ENCODE results near the gene BRD4. TPM values are rescaled to one million over a fixed set of nuclear protein-coding genes. Genes with fewer than 3 reads are reported as not detected.

The BRD4 gene
- total and polyA plus RNA-seq, 8 donors = 10.6 to 113 (median 20.5) TPM

GRCh38 chr19:15263361-15263985, 68.9 kb downstream of the BRD4 start:
- peak overlapping the region in 4 of 5 donors; percentile 79 to 90 (median 84) for H3K27ac ChIP-seq
- intact Hi-C loops (cut with DNase I; ENCODE audit: low total_unique reads) = loop anchor here (10.0 kb wide), 1 partner anchor 61 kb away; no protein-coding TSS in a partner anchor
- no peaks in the 10 kb centered on the region for H3K27me3 ChIP-seq
- no peak for DNase-seq
- H3K36me3 ChIP-seq = peaks cover 70 to 100% (median 92%) of the 10 kb centered on the region in 4 donors
- TF ChIP-seq EP300 (IDR thresholded peaks at IDR 0.05) = no peak
- no peak for TF ChIP-seq POLR2AphosphoS5 (IDR thresholded peaks at IDR 0.05)
- TF ChIP-seq CTCF (IDR thresholded peaks at IDR 0.05) = no peak
- no peak for TF ChIP-seq POLR2A (IDR thresholded peaks at IDR 0.05)
- peaks cover 37 to 60% (median 53%) of the 10 kb centered on the region in 4 donors for H3K4me1 ChIP-seq
- H3K4me3 ChIP-seq = no peak overlapping the region
- no peaks in the 10 kb centered on the region for H3K9me3 ChIP-seq
- 74 to 85% (median 80%) methylated on average over 9 to 13 of the region's 13 CpGs for WGBS, 5 donors

DNA sequence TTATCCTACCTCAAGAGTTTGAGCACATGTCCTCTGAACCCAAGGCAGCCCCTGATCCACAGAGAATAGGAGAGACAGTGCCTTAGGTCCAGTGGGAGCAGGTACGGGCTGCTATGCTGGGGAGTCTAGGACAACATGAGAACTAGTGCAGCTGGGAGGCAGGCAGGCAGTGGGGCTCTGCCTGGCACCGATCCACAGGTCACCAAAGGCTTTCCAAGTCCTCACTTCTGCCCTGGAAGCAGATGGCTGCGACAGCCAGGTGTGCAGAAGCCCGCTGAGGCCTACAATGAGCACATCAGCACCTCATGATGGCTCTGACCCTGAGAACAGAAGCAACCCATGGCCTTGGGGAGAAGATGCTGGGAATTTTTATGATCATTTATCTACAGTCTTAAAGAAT, 70.3 kb downstream of the BRD4 start:
- no peak for DNase-seq
- Histone ChIP-seq H3K27ac (no peak overlapping the region), H3K9me3 (no peaks in the 10 kb centered on the region), H3K4me1 (peaks cover 28 to 45% (median 38%) of the 10 kb centered on the region in 4 donors), H3K27me3 (no peaks in the 10 kb centered on the region), H3K4me3 (no peak overlapping the region), H3K36me3 (peaks cover 83 to 100% (median 97%) of the 10 kb centered on the region in 4 donors)
- intact Hi-C loops (cut with DNase I; ENCODE audit: low total_unique reads) = loop anchor here (10.0 kb wide), 1 partner anchor 63 kb away; no protein-coding TSS in a partner anchor
- WGBS, 5 donors = 83 to 91% (median 85%) methylated on average over 3 to 4 of the region's 4 CpGs
- TF ChIP-seq EP300 (IDR thresholded peaks at IDR 0.05) = no peak
- no peak for TF ChIP-seq POLR2AphosphoS5 (IDR thresholded peaks at IDR 0.05)
- no peak for TF ChIP-seq POLR2A (IDR thresholded peaks at IDR 0.05)
- no peak for TF ChIP-seq CTCF (IDR thresholded peaks at IDR 0.05)

DNA sequence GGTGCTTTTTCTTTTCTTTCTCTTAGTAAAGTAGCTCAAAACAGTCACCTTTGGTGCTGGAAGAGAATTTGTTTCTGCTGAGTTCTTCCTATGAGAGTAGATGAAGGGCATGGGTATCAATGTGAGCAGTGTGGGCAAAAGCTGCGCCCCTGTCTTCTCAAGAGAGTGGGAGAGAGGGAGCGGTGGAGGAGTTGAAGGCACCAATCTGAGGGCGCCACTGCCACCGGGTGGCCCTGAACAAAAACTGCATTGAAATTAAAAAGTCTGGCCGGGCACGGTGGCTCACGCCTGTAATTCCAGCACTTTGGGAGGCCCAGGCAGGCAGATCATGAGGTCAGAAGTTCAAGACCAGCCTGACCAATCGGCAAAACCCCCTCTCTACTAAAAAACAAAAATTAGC, 71.4 kb downstream of the BRD4 start:
- DNase-seq = no peak
- Histone ChIP-seq H3K27me3 (no peaks in the 10 kb centered on the region), H3K9me3 (no peaks in the 10 kb centered on the region), H3K4me3 (no peak overlapping the region), H3K36me3 (peaks cover 89 to 100% (median 98%) of the 10 kb centered on the region in 4 donors), H3K27ac (no peak overlapping the region), H3K4me1 (peaks cover 18 to 35% (median 28%) of the 10 kb centered on the region in 4 donors)
- TF ChIP-seq EP300 (IDR thresholded peaks at IDR 0.05) = no peak
- no peak for TF ChIP-seq POLR2A (IDR thresholded peaks at IDR 0.05)
- no peak for TF ChIP-seq POLR2AphosphoS5 (IDR thresholded peaks at IDR 0.05)
- no peak for TF ChIP-seq CTCF (IDR thresholded peaks at IDR 0.05)
- intact Hi-C loops (cut with DNase I; ENCODE audit: low total_unique reads) = loop anchor here (10.0 kb wide), 1 partner anchor 64 kb away; no protein-coding TSS in a partner anchor
- WGBS, 5 donors = 85 to 91% (median 88%) methylated on average over 8 of the region's 8 CpGs

DNA sequence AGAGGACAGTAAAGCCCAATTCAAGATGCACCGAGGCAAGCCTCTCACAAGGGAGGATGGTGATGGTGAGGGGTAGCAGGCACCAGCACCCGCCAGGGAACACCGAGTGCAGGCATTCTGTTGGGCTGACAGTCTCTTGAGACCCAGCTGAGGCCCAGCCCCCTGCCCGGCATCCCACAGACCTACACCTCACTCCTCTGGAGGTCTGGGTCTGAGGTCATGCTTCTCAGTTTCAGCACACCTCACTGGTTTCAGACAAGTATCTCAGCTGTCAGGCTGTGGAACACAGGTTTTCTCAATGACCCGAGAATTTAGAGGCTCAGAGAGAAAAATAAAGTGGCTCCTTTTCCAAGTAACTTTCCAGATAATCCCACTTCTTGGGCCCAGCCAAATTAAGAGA, 72.4 kb downstream of the BRD4 start:
- H3K9me3 ChIP-seq = no peaks in the 10 kb centered on the region
- H3K36me3 ChIP-seq = peaks cover 94 to 100% (median 100%) of the 10 kb centered on the region in 4 donors
- TF ChIP-seq POLR2A (IDR thresholded peaks at IDR 0.05) = no peak
- TF ChIP-seq EP300 (IDR thresholded peaks at IDR 0.05) = no peak
- no peak overlapping the region for H3K4me3 ChIP-seq
- no peak for DNase-seq
- peaks cover 7 to 24% (median 17%) of the 10 kb centered on the region in 4 donors for H3K4me1 ChIP-seq
- H3K27ac ChIP-seq = no peak overlapping the region
- intact Hi-C loops (cut with DNase I; ENCODE audit: low total_unique reads) = loop anchor here (10.0 kb wide), 1 partner anchor 65 kb away; no protein-coding TSS in a partner anchor
- WGBS, 5 donors = 84 to 94% (median 90%) methylated on average over 5 of the region's 5 CpGs
- H3K27me3 ChIP-seq = no peaks in the 10 kb centered on the region

GRCh38 chr19:15257782-15258181, 74.6 kb downstream of the BRD4 start:
- WGBS, 5 donors = 88 to 93% (median 90%) methylated on average over 5 to 6 of the region's 6 CpGs
- no peak for DNase-seq
- Histone ChIP-seq H3K27me3 (no peaks in the 10 kb centered on the region), H3K4me3 (no peak overlapping the region), H3K27ac (no peak overlapping the region), H3K4me1 (peaks cover 2 to 17% (median 12%) of the 10 kb centered on the region in 4 donors), H3K9me3 (no peaks in the 10 kb centered on the region), H3K36me3 (peaks cover 94 to 100% (median 100%) of the 10 kb centered on the region in 4 donors)
- TF ChIP-seq POLR2AphosphoS5 (IDR thresholded peaks at IDR 0.05) (no peak), EP300 (IDR thresholded peaks at IDR 0.05) (no peak), POLR2A (IDR thresholded peaks at IDR 0.05) (no peak), CTCF (IDR thresholded peaks at IDR 0.05) (no peak)
- intact Hi-C loops (cut with DNase I; ENCODE audit: low total_unique reads) = no loop called here

Data from stomach (tissue), 9 donors.